Measurements from ENCODE around the gene LEMD1.

Gene LEMD1

DNA sequence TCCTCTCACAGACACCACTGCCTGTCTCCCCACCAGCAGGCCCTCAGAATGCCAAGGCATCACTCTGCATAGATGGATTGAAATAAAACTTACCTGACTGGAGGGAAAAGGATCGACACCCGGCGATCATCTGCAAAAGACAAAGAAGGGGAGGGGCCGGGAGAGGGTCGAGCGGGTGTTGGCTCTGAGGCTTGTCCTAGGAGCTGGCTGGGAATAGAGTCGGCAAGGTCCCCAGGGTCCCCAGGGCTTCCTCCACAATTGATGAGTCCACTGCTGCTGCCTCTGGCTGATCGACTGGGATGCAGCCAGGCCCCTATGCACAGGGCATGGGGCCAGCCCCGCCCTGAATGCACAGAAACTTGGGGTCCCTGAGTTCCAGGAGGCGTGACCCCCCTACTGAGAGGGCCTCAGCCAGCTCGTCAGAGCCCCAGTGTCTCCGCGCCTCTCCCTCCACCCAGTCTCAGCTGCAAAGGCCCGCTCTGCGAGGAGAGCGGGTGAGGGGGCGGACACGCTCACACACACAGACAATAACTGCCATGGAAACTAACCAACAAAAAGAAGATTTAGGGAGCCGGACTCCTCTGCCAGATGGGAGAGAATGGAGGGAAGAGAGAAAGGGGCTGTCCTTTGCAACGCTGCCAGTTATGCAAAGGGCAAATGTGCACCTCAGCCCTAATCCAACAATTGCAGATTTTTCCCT lies 65.3 kb downstream of the LEMD1 start, which contains the start of gene KLHDC8A:
KLHDC8A (minus strand) TSS at position 483 of the 700 bp plus-strand sequence. CDS start 13,318 bp downstream, outside the sequence.
- in situ Hi-C loops (cut with MboI; ENCODE audit: low sequenced_read_pairs), result no loop called here

GRCh38 chr1:205355075-205355453 lies 66.8 kb downstream of the LEMD1 start:
- in situ Hi-C loops (cut with MboI; ENCODE audit: low sequenced_read_pairs), result no loop called here

GRCh38 chr1:205354259-205355074 lies 67.4 kb downstream of the LEMD1 start:
- in situ Hi-C loops (cut with MboI; ENCODE audit: low sequenced_read_pairs), result no loop called here

- in situ Hi-C loops (cut with MboI; ENCODE audit: low sequenced_read_pairs), result no loop called here
Measured at GRCh38 chr1:205353612-205354011, 68.2 kb downstream of the LEMD1 start.

DNA sequence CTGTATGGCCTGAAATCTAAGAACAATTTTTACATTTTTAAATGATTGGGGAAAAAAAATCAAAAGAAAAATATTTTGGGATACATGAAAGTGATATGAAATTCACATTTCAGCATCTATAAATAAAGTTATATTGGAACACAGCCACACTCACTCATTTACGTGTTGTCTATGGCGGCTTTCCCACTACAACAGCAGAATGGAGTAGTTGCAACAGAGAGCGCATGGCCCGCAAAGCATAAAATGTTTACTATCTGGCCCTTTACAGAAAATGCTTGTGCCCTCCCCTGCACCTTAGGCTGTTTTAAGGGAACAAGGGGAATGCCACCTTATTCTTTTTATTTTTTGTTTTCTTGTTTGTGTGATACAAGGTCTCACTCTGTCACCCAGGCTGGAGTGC lies 68.7 kb downstream of the LEMD1 start:
- in situ Hi-C loops (cut with MboI; ENCODE audit: low sequenced_read_pairs), result no loop called here

- in situ Hi-C loops (cut with MboI; ENCODE audit: low sequenced_read_pairs), result no loop called here
Measured at GRCh38 chr1:205351984-205352713, 69.7 kb downstream of the LEMD1 start.

- in situ Hi-C loops (cut with MboI; ENCODE audit: low sequenced_read_pairs), result no loop called here
Measured at GRCh38 chr1:205350691-205351141, 71.1 kb downstream of the LEMD1 start.

- in situ Hi-C loops (cut with MboI; ENCODE audit: low sequenced_read_pairs), result no loop called here
Measured at GRCh38 chr1:205350124-205350523, 71.7 kb downstream of the LEMD1 start.

DNA sequence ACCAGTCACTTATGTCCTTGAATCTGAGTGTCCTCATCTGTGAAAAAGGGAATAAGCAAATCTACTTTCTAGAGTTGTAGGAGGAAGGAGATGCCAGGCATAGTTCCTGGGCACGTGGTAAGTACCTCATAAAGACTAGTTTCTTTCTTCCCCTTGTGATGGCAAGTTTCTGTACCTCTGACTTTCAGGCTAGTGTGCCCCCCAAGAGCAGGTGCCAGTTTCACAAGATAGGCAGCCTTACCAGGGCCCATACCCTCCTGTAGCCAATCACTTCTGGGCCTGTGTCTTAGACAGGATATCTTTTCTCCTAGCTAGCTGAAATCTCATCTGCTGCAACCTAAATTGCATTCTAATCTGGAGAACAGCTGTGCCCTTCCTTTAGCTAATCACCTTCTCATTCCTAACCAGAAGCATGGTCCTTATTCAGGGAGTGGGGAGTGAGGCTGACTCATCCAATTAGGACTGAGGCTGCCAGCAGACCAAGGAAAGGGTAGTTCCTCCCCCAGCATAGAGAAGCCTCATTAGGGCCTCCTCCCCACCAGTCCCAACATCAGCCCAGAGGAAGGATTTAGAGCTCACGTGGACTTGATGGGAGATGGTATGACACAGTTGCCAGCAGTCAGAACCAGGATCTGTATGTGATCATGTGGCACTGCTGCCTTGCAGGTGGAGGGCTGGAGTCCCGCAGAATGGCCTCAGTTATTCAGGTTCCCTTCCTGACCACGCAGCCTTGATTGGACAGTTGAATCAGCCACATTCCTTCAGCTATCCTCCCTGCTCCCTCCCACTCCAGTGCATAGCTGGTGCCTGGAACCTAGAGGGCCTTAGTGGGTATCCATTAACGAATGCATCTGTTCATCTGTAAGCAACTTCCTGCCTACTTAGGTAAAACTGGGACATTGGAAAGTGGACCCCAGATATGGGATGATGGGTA lies 73.0 kb downstream of the LEMD1 start:
- in situ Hi-C loops (cut with MboI; ENCODE audit: low sequenced_read_pairs), result no loop called here

DNA sequence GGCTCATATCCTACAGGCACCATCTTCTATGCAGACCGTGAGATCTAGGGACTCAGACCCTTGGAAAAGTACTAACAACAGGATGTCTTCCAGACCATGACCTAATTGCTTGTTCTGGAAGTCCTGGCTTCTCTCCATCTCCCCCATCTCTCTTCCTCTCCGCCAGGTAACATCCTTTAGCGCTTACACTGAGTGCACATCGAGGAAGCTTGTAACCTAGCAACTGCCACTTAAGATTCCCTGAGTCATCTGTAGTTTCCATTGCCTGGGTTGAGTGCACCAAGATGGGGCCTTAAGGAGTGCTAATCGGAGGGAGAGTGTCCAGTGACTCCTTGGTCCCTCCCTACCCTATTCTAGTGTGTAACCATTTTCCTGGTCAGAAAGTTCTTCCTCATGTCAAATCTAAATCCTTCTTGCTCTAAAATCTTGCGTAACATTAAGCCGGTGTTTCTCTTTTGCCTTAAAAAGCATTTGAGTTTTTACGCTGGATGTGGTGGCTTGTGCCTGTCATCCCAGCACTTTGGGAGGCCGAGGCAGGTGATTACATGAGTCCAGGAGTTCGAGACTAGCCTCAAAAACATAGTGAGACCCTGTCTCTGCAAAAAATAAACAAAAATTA lies 74.8 kb downstream of the LEMD1 start:
- in situ Hi-C loops (cut with MboI; ENCODE audit: low sequenced_read_pairs), result no loop called here

GRCh38 chr1:205345761-205346160 lies 76.1 kb downstream of the LEMD1 start:
- in situ Hi-C loops (cut with MboI; ENCODE audit: low sequenced_read_pairs), result no loop called here

- in situ Hi-C loops (cut with MboI; ENCODE audit: low sequenced_read_pairs), result no loop called here
Measured at GRCh38 chr1:205344066-205344928, 77.6 kb downstream of the LEMD1 start.

- in situ Hi-C loops (cut with MboI; ENCODE audit: low sequenced_read_pairs), result no loop called here
Measured at GRCh38 chr1:205343431-205344065, 78.3 kb downstream of the LEMD1 start.

DNA sequence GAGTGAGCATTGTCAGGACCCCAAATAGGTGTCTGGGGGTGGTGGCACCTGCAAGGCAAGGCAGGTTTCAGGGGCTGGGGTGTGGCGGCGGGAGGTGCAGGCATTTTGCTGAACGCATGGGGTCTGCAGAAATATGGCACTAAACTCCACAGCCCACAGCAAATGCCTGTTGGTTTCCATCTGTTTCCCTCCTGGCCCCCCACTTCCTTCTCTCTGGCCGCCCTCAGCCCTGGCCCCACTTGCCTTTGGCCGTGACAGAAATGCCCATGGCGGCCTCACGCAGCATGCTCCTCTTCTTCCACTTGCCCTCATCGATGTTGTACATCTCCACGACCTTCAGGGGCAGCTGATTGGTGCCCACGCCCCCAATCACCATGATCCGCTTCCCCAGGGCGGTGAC lies 78.9 kb downstream of the LEMD1 start:
- in situ Hi-C loops (cut with MboI; ENCODE audit: low sequenced_read_pairs), result no loop called here

DNA sequence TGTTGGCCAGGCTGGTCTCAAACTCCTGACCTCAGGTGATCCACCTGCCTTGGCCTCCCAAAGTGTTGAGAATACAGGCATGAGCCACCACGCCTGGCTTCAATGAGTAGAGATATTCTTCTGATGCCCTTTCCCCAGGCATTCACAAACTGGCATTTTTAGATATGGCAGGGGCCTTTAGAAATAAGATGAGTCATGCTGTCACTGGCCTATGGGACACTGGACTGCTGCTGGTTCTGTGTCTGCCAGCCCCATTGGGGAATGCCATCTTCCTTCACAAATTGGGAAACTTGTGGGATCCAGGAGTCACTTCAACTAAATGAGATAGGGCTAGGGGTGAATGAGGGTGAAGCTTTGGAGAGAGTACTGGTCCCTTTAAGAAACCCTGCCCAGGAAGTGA lies 81.2 kb downstream of the LEMD1 start:
- in situ Hi-C loops (cut with MboI; ENCODE audit: low sequenced_read_pairs), result no loop called here

DNA sequence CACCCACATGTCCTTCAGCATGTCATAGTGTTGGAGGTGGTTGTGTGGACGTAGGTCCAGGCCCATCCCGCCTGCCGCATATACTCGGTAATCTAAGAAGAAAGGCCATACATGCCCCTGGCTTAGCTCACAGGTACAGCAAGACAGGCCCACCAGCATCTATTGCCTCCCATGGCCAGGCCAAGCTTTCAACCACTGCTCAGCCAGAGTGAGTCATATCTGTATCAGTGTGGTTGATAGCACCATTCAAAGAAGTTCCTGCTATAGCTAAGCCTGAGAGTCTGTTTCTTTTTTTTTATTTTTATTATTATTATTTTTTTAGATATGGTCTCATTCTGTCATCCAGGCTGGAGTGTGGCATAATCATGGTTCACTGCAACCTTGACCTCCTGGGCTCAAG lies 82.1 kb downstream of the LEMD1 start:
- in situ Hi-C loops (cut with MboI; ENCODE audit: low sequenced_read_pairs), result no loop called here

DNA sequence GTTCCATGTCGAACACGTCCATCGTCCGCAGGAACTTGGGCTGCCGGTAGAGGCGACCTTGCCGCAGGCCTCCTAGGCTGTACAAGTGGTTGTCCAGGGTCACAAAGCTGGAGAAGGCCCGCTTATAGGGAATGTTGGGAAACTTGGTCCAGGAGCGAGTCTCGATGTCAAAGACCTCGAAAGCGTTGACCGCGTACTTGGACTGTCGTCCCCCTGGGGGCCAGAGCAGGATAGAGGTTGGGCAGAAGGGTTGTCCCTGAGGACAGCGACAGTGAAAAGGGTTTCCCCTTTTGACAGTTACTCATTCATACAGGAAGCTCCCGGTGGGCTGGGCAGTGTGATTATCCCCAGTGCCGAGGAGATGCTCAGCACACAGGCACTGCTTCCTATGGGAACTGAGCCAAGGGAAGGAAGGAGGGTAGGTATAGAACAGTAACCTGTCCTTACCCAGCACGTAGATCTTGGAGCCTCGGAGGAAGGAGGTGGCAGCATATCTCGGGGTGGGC lies 82.6 kb downstream of the LEMD1 start:
- in situ Hi-C loops (cut with MboI; ENCODE audit: low sequenced_read_pairs), result no loop called here

DNA sequence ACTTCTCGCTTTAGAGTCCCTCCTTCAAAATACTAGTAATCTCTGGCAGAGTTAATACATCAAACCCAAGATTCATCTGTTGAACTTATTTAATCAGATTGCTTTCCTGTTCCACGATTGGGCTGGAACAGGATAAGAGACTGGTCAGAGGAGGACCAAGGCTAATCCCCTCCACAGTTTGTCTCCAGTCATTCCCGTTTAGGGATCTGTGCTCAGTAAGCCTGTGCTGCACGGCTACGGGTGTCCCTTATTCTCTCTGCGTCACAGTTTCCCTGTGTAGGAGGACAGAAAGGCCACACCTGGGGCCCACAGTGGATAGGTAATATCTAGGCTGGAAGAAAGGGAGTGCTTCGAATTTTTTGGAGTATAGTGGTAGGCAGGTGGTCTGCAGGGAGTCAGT lies 83.8 kb downstream of the LEMD1 start:
- in situ Hi-C loops (cut with MboI; ENCODE audit: low sequenced_read_pairs), result no loop called here
